Measurements from ENCODE around the gene NODAL.

DNA sequence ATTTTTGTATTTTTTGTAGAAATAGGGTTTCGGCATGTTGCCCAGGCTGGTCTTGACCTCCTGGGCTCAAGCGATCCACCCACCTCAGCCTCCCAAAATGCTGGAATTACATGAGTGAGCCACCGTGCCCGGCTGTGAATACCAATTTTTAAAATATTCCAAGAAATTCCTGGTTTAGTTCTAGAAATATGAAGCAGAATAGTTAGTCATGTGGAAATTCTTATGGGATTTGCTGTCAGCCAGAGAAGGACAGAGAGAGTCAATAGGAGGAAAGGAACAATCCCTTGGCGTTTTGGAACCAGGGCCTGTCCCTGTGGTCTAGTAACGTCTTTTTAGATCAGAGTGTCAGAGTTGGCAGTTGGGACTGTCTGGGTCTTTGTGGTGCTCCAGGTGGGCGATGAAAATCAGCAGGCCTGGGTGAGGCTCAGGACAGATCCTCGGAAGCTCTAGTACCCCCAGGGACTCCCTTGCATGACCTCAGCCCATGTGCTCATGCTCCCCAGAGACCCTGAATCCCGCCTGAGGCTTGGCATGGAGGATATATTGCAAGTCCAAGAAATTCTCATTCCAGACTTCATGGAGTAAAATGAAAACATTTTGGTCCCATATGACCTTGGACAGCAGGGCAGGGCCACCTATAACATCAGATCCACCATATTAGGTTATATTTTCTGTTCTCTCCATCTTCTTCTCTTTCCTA lies 7.8 kb downstream of the NODAL start:
- TF ChIP-seq, protein P1, sequence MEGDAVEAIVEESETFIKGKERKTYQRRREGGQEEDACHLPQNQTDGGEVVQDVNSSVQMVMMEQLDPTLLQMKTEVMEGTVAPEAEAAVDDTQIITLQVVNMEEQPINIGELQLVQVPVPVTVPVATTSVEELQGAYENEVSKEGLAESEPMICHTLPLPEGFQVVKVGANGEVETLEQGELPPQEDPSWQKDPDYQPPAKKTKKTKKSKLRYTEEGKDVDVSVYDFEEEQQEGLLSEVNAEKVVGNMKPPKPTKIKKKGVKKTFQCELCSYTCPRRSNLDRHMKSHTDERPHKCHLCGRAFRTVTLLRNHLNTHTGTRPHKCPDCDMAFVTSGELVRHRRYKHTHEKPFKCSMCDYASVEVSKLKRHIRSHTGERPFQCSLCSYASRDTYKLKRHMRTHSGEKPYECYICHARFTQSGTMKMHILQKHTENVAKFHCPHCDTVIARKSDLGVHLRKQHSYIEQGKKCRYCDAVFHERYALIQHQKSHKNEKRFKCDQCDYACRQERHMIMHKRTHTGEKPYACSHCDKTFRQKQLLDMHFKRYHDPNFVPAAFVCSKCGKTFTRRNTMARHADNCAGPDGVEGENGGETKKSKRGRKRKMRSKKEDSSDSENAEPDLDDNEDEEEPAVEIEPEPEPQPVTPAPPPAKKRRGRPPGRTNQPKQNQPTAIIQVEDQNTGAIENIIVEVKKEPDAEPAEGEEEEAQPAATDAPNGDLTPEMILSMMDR (IDR thresholded peaks at IDR 0.05; ENCODE audit: insufficient read depth, low read length, poor library complexity, severe bottlenecking), result no peak
- TF ChIP-seq EZH2phosphoT487 (conservative IDR thresholded peaks at IDR 0.05; ENCODE audit: low read length), result no peak

Measured in SU-DHL-6 (cell line).